HL-60 (cell line): ENCODE data around the gene CHST3.
"Not testable (repeated sequence)": the region's sequence is repeated elsewhere in the genome, so short reads cannot be mapped to it uniquely, and the experiment has no call there.

Experiments used
- DNase-seq, 2 experiments: peaks; one replicate each; pipeline ENCODE4 v3.0.0-alpha.2; 2010 to 2020; ENCODE audit warnings: low read depth in 1 of 2, low spot score in 1 of 2
- H3K27ac ChIP-seq: fragments of 250-450 bp; sonication (Bioruptor Pico); replicated peaks from 2 replicates; pipeline ENCODE4 v1.5.1; 2020; ENCODE audit warnings: mild to moderate bottlenecking, moderate library complexity
- H3K27me3 ChIP-seq: fragments of 250-450 bp; sonication (Bioruptor Pico); 2 replicates; pipeline ENCODE4 v1.5.1; 2021; ENCODE audit warnings: mild to moderate bottlenecking, moderate library complexity; ENCODE audit not compliant: insufficient read depth, poor library complexity, severe bottlenecking
- H3K4me3 ChIP-seq: replicated peaks from 2 replicates; pipeline ENCODE4 v1.5.1; 2011; ENCODE audit warnings: mild to moderate bottlenecking, control low read depth, low read length; ENCODE audit not compliant: insufficient read depth
- CTCF ChIP-seq: IDR thresholded peaks from one replicate; pipeline ENCODE4 v1.5.1; 2011; ENCODE audit warnings: low read length, control low read depth, inconsistent platforms; ENCODE audit not compliant: insufficient read depth
- GABPA ChIP-seq: IDR thresholded peaks from 2 replicates; pipeline ENCODE4 v1.6.1; 2012; ENCODE audit warnings: low read depth
- POLR2AphosphoS5 ChIP-seq: IDR thresholded peaks from 2 replicates; pipeline ENCODE4 v1.6.1; 2012; ENCODE audit warnings: low read depth
- REST ChIP-seq: IDR thresholded peaks from 2 replicates; pipeline ENCODE4 v1.6.1; 2012; ENCODE audit warnings: low read depth; ENCODE audit not compliant: insufficient replicate concordance
- SPI1 ChIP-seq: IDR thresholded peaks from 2 replicates; pipeline ENCODE4 v1.6.1; 2012; ENCODE audit warnings: low read depth, mild to moderate bottlenecking, borderline replicate concordance
- long read RNA-seq: library from polyadenylated mRNA; unstranded; transcript quantifications from one replicate; pipeline ENCODE4 v2.0.0, GENCODE V29; 2020

The CHST3 gene
- long read RNA-seq: 0 reads

- no peak for DNase-seq
- H3K4me3 ChIP-seq: 0 out of 2 replicates have a peak within 1 kb of the TSS, but pooled peaks have one; percentile 13
- no peak within 1 kb of the TSS for H3K27ac ChIP-seq
- TF ChIP-seq CTCF (no peak), REST (no peak), GABPA (no peak), POLR2AphosphoS5 (no peak), SPI1 (no peak)
- peaks cover 33% of the 10 kb centered on the region for H3K27me3 ChIP-seq
Measured at GRCh38 chr10:71964098-71964742, at the start of gene CHST3. CHST3 (plus strand) TSS chr10:71964395; CDS start chr10:72005843, 41,448 bp downstream.

- no peak for TF ChIP-seq REST
- no peak for TF ChIP-seq POLR2AphosphoS5
- TF ChIP-seq GABPA: no peak
- TF ChIP-seq SPI1: no peak
- TF ChIP-seq CTCF: no peak
- no peak overlapping the region for H3K4me3 ChIP-seq
- H3K27ac ChIP-seq: no peak overlapping the region
- no peaks in the 10 kb centered on the region for H3K27me3 ChIP-seq
- DNase-seq: no peak
Measured at GRCh38 chr10:71916827-71917226, 47.4 kb upstream of the CHST3 start.

- DNase-seq: no peak
- TF ChIP-seq REST (no peak), GABPA (no peak), POLR2AphosphoS5 (no peak), CTCF (no peak), SPI1 (no peak)
- no peak overlapping the region for H3K27ac ChIP-seq
- no peaks in the 10 kb centered on the region for H3K27me3 ChIP-seq
- no peak overlapping the region for H3K4me3 ChIP-seq
Measured at GRCh38 chr10:71918992-71919391, 45.2 kb upstream of the CHST3 start.

GRCh38 chr10:71919956-71920539, 44.1 kb upstream of the CHST3 start:
- not testable (repeated sequence) for H3K4me3 ChIP-seq, H3K27me3 ChIP-seq, DNase-seq

More at GRCh38 chr10:71919956-71920539, 44.1 kb upstream of the CHST3 start:
- not testable (repeated sequence) for H3K27ac ChIP-seq
